Right lobe of liver (tissue), 4 donors: ENCODE data around the gene KCNK17.

Experiments used
- POLR2A ChIP-seq: fragments of 450-650 bp; IDR thresholded peaks from one replicate; pipeline ENCODE4 v1.6.1; 2017; ENCODE audit warnings: antibody characterized with exemption, mild to moderate bottlenecking
- TF ChIP-seq, protein P1 (sequence below), 4 donors: fragments of 200-600 bp in 3 of 4; fragments of 450-650 bp in 1 of 4; IDR thresholded peaks; one replicate each; pipeline versions ENCODE4 v1.5.1 to v1.8.0; 2016 to 2022; ENCODE audit warnings: antibody characterized with exemption in 4 of 4, mild to moderate bottlenecking in 2 of 4
- donor health status: DM: no; HTN: no; CAD: no.
- donor health status: DM: no; HTN: no; CAD: no.
- donor health status: DM: no; HTN: yes; CAD: no.

DNA sequence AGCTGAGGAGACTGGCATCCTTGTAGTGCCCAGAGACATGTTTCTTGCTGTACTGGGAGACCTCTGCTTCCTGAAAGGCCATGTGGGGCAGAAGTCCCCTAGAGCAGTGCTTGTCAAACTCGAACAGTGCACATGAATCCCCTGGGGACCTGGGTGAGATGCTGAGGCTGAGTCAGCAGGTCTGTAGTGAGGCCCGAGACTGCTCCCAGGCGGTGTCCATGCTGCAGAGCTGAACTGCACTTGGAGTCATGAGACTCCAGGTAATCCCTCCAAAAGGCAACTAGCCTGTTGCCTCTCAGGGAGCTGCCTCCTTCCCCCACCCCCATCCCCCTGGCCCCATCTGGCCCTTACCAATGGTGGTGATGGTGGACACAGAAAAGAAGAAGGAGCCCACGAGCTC, 3.7 kb downstream of the KCNK17 start:
- TF ChIP-seq, protein P1, sequence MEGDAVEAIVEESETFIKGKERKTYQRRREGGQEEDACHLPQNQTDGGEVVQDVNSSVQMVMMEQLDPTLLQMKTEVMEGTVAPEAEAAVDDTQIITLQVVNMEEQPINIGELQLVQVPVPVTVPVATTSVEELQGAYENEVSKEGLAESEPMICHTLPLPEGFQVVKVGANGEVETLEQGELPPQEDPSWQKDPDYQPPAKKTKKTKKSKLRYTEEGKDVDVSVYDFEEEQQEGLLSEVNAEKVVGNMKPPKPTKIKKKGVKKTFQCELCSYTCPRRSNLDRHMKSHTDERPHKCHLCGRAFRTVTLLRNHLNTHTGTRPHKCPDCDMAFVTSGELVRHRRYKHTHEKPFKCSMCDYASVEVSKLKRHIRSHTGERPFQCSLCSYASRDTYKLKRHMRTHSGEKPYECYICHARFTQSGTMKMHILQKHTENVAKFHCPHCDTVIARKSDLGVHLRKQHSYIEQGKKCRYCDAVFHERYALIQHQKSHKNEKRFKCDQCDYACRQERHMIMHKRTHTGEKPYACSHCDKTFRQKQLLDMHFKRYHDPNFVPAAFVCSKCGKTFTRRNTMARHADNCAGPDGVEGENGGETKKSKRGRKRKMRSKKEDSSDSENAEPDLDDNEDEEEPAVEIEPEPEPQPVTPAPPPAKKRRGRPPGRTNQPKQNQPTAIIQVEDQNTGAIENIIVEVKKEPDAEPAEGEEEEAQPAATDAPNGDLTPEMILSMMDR (IDR thresholded peaks at IDR 0.05): no peak
- no peak for TF ChIP-seq POLR2A
